ENCODE measurements around the gene AP5Z1. TPM values are rescaled to one million over a fixed set of nuclear protein-coding genes. Genes with fewer than 3 reads are reported as not detected.
"Not testable (repeated sequence)": the region's sequence is repeated elsewhere in the genome, so short reads cannot be mapped to it uniquely, and the experiment has no call there.

AP5Z1 gene
- total RNA-seq, 1 experiment from 2014 or later, result 14.0 TPM

DNA sequence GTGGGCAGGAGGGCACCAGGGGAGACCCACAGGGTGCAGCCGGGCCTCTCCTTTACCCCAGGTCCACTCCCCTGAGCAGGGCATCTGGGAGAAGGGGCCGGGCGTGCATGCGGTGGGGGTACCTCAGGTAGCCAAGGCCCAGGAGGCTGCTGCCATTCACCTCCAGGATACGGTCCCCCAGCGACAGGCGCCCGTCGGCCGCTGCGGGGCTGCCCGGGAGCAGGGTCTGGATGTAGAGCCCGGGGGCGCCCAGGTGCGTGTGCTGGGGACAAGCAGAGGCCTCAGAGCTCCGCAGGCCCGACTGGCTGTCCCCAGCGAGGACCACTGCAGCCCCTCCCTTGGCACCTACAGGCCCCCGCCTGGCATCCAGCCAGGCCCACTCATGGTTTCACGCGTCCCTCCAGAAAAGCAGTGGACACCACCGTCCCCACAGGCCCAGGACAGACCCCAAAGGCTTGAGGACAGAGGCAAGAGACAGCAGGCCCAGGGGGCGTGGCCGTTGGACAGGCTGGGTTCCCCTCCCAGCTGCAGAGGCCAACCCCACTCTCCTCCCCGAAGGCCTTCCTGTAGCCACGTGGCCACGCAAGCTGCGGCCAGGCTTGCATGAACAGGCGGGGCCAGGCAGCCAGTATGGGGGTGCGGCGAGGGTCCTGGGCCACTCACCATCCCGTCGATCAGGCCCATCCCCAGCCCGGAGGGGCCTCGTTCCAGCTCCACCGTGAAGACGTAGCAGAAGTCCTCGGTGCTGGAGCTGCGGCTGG is 24.3 kb downstream of the AP5Z1 start:
- DNase-seq (ENCODE audit: extremely low read depth, low read depth), result no peak

DNA sequence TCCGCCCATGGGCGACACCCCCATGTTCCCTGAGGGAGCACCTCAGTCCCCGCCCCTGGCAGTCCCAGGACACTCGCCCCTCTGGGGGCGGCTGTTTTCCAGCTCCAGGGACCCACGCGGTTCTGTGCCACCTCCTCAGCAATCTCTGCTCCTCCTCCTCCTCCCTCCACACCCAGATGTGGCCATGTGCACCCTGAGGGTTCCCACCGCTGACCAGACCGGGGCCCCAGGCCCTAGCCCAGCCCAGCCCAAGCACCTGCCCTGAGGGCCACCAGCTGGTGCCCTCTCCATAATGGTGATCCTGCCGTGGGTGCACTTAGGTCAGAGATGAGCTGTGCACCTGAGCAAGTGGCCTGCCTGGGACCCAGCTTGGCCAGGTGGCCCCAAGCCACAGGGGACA is 25.1 kb downstream of the AP5Z1 start:
- no peak for DNase-seq (ENCODE audit: extremely low read depth, low read depth)

GRCh38 chr7:4800926-4801838 is 25.8 kb downstream of the AP5Z1 start:
- DNase-seq (ENCODE audit: extremely low read depth, low read depth), result no peak

DNA sequence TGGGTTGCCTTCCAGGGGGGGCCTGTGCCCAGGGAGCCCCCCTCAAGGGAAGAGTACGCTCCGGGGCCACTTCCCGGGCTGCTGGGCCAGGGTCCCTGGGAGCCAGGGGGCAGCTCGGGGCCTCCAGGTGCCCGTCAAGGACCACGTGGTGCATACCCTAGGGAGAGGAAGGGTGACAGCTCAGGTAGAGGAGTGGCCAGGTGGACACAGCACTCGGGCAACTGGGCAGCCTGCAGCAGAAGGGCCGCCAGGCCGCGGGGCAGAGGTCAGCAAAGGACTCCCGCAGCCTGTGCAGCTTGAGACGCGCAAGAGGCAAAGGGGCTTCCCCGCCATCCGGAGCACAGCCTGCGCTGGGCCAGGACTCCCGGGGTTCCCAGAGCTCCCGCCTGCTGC is 26.4 kb downstream of the AP5Z1 start:
- DNase-seq (ENCODE audit: extremely low read depth, low read depth), result no peak

DNA sequence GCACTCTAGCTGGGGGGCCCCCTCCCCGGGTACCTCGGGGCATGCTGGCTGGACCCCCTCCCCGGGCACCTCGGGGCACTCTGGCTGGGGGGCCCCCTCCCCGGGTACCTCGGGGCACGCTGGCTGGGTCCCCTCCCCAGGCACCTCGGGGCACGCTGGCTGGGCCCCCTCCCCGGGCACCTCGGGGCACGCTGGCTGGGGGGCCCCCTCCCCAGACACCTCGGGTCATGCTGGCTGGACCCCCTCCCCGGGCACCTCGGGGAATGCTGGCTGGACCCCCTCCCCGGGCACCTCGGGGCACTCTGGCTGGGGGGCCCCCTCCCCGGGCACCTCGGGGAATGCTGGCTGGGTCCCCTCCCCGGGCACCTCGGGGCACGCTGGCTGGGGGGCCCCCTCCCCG is 27.2 kb downstream of the AP5Z1 start:
- DNase-seq (ENCODE audit: extremely low read depth, low read depth), result not testable (repeated sequence)

- no peak for DNase-seq (ENCODE audit: extremely low read depth, low read depth)
Observed at GRCh38 chr7:4803397-4804241, 28.2 kb downstream of the AP5Z1 start.

- no peak for DNase-seq (ENCODE audit: extremely low read depth, low read depth)
Observed at GRCh38 chr7:4805110-4805983, 29.9 kb downstream of the AP5Z1 start.

GRCh38 chr7:4805984-4806300 is 30.5 kb downstream of the AP5Z1 start:
- no peak for DNase-seq (ENCODE audit: extremely low read depth, low read depth)

GRCh38 chr7:4806983-4807597 is 31.7 kb downstream of the AP5Z1 start:
- DNase-seq (ENCODE audit: extremely low read depth, low read depth), result no peak

GRCh38 chr7:4807598-4808016 is 32.2 kb downstream of the AP5Z1 start:
- DNase-seq (ENCODE audit: extremely low read depth, low read depth), result no peak

- no peak for DNase-seq (ENCODE audit: extremely low read depth, low read depth)
Observed at GRCh38 chr7:4808026-4808425, 32.6 kb downstream of the AP5Z1 start.

DNA sequence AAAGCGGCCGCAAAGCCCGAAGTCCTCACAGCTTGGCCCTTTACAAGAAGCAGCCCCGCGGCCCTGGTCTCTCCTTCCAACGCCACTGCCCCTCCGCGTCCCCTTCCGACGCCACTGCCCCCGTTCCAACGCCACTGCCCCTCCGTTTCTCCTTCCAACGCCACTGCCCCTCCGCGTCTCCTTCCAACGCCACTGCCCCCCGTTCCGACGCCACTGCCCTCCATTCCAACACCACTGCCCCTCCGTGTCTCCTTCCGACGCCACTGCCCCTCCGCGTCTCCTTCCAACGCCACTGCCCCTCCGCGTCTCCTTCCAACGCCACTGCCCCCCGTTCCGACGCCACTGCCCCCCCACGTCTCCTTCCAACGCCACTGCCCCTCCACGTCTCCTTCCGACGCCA is 33.1 kb downstream of the AP5Z1 start:
- DNase-seq (ENCODE audit: extremely low read depth, low read depth), result no peak

DNA sequence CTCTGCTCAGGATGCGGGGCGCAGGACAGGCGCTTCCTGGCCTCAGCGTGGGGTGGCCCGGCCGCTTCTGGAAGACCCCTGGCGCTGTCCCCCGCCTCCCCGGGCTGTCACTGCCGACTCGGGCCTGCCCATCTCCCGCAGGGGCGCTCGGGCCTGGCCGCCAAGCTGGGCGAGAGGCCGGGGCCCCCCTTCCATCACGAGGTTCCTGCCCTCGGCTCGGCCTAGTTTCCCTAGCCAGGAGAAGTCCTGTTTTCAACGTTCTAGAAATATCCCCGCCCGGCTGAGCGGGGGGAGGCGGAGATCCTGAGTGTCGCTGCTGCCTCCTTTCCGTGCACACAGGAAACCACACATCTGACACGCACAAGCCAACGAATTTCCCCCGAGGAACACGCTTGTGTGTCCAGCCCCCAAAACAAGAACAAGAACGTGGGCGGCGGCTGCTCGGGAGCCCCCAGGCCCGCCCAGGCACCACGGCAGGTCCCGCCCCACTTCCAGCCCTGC is 33.7 kb downstream of the AP5Z1 start:
- no peak for DNase-seq (ENCODE audit: extremely low read depth, low read depth)

DNA sequence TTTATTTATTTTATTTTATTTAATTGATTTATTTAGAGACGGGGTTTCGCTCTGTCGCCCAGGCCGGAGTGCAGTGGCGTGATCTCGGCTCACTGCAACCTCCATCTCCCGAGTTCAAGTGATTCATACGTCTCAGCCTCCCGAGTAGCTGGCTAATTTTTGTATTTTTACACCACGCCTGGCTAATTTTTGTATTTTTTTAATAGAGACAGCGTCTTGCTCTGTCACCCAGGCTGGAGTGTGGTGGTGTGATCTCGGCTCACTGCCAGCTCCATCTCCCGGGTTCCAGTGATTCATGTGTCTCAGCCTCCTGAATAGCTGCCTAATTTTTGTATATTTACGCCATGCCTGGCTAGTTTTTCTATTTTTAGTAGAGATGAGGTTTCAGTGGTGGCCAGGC is 34.2 kb downstream of the AP5Z1 start:
- DNase-seq (ENCODE audit: extremely low read depth, low read depth), result no peak

DNA sequence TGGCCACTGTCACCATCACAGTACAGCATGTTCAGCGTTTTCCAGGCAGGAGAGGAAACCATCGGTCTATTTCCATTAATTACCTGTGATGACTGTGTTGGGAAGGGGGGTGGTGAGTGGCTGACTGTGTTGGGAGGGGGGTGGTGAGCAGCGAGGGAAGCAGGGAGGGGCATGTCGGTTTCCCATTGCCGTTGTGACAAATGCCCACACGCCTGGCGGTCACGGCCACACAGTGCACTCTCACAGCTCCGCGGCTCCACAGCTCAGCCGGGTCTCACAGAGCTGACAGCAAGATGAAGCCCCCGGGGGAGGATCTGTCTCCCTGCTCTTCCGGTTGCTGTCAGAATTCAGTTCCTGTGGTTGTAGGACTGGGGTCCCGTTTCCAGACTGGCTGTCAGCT is 39.0 kb downstream of the AP5Z1 start:
- no peak for DNase-seq (ENCODE audit: extremely low read depth, low read depth)

DNA sequence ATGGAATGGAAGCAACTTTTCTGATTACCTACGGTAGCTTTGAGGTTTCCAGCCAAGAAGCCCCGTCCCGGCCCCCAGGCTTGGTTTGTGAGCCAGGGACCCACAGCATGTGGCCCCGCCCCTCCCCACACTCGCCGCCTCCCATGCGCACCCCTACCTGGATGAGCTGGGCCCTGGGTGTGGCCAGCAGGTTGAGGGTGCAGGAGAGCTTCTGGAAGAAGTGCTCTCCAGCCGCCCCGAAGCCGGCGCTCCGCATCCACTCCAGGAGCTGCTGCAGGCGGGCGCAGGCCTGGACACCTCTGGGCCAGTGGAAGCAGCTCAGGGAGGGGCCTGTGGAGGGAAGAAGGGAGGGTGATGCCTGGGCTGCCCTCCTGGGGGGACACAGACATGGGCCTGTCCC is 39.7 kb downstream of the AP5Z1 start:
- DNase-seq (ENCODE audit: extremely low read depth, low read depth), result no peak

DNA sequence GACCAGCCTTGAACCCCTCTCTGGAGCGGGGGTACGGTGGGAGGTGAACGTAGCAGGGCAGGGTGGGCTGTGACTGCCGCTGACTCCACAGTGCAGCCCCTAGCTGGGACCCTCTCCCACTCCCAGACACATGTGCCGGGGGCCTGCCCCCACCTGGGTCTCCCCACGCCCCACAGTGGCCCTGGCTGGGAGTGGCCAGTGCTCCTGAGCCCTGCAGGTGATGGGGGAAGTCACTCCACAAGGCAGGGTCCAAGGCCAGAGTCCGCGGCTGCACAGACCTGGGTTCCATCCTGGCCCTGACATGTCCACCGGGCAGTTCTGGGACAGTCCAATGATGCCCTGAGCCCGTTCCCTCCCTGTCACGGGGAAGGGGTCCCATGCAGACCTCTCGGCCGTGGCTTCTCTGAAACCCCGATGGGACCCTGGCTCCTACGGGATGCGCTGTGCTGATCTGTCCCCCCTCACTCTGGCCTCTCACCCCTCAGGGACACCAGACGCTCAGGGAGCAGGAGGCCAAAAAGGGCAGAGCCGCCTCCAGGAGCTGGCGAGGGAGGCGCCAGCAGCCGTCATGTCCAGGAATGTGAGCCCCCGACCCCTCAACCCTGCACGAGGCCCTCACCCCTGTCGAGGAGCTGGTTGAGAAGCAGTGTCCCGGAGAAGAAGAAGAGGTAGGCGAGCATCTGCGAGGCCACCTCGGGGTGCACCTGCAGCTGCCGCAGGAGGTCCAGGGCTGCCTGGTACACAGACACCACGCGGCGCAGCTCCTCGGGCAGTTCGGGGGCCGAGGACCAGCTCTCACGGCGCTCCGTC is 40.4 kb downstream of the AP5Z1 start:
- no peak for DNase-seq (ENCODE audit: extremely low read depth, low read depth)

- DNase-seq (ENCODE audit: extremely low read depth, low read depth), result no peak
Observed at GRCh38 chr7:4816419-4817080, 41.1 kb downstream of the AP5Z1 start.

All from NCI-H460 (cell line).